ENCODE data around the gene RERE.

DNA sequence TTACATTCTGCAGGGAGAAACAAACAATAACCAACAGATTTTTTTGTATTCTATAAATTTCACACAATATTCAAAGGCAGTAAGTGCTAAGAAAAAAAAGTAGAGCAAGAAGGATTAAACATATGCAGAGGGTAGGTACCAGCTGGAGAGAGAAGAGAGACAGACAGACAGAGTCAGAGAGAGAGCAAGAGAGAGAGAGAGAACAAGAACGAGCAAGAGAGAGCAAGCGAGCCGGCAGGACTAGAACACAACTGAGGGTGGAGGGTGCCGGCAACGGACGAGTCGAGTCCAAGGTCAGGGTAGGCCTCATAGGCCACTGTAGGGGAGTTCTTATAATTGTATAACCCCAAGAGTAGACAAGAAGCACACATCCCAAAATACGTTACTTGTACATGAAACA lies 97.1 kb downstream of the RERE start:
- no peak for TF ChIP-seq CTCF (IDR thresholded peaks at IDR 0.05)
- no peak for TF ChIP-seq POLR2A (IDR thresholded peaks at IDR 0.05)

Measured in body of pancreas (tissue), 4 donors.